Fibroblast of the conjunctiva (primary cell): Measurements from ENCODE around the gene ZNF124.
"Not testable (repeated sequence)": the region's sequence is repeated elsewhere in the genome, so short reads cannot be mapped to it uniquely, and the experiment has no call there.

Source experiments
- DNase-seq: peaks from one replicate; pipeline ENCODE4 v3.0.0-alpha.2; 2010; ENCODE audit warnings: low read depth

The ZNF124 gene

DNA sequence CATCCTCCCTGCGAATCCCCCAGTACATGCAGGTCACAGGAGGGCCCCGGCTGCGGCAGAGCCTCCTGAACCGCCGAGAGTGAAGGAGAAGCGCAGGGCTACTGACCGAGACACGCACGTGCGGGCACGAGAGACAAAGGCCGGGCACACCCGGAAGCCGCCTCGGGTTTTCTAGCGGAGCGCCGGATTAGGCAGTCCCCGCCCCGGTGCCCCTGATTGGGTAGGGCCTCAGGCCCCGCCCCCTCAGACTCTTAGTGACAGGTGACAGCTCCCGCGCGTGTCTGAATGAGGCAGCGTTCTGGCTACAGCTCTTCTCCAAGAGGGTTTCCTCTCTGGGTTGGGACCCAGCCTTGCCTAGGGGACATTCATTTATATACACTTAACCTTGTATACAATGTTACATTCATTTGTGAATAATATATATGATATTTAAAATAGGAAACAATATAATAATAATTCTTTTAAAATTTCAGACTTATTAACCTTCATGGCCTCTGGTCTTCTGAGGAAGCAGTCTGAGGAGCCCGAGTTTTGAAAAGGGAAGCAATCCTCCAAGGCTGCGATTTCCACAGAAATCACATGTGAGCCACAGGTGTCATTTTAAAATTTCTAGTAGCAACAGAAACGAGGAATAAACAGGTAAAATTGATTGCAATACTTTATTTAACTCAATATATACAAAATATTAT is at the start of gene ZNF124:
ZNF124 (minus strand) TSS at position 146 of the 689 bp plus-strand sequence; CDS start at position 3, 143 bp downstream.
- not testable (repeated sequence) for DNase-seq

GRCh38 chr1:247220280-247220679 is 48.5 kb upstream of the ZNF124 start:
- DNase-seq, result not testable (repeated sequence)

GRCh38 chr1:247218121-247218651 is 46.4 kb upstream of the ZNF124 start:
- DNase-seq, result no peak

DNA sequence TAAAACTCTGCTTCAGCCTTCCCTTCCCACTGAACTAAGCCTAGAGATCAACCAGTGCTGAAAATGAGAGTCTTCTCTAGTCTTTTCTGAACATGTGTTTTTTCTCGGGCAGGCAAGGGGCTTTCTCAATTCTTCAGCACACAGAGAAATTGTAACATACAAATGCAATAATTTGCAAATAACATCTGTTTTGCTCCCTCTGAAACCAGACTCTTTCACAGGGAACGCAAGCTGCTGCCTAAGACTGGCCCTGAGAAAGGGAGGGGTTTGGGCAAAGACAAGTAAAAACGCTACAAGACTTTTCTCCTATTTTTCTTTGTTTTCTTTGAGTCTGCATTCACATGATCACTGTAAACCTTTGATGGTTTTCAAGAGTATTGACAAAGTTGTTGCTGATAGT is 44.4 kb upstream of the ZNF124 start:
- no peak for DNase-seq

- DNase-seq, result no peak
These were observed 41.1 kb upstream of the ZNF124 start for GRCh38 chr1:247212627-247213617.

GRCh38 chr1:247212012-247212411 is 40.2 kb upstream of the ZNF124 start:
- DNase-seq, result no peak

DNA sequence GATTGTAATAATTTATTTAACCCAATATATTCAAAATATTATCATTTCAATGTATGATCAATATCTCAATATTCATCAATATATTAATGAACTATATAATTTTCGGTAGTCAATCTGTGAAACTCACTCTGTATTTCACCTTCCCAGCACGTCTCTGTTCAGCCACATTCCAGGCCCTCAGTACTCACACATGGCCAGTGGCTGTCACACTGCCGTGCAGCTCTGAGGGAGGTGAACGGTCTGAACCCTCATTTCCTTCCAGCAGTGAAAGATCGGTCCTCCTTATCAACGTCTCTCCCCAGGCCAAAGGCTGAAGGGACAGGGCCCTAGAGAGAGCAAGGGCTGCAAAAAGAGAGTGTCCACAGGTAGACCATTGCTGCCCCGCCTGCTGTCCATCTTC is 39.5 kb upstream of the ZNF124 start:
- no peak for DNase-seq

GRCh38 chr1:247210376-247211117 is 38.7 kb upstream of the ZNF124 start:
- peak; percentile 75 for DNase-seq

- DNase-seq, result no peak
These were observed 38.2 kb upstream of the ZNF124 start for GRCh38 chr1:247210062-247210375.

DNA sequence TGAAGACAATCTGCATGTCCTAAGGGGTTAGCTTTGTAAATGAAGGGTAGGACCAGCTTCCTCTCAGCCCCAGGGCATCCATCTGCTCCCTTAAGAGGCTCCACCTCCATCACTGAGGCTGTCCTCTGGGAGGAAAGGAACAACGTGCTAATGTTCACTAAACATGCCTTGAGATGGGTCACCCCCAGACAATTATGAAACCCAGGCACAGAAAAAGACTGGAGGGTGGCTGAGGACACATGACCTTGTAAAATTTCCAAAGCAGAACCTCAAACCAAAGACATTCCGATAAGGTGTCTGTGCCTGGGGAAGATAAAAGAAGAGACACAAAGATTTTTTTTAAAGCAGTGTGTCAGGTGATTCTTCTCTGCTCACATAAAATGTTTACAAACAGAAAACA is 37.6 kb upstream of the ZNF124 start:
- no peak for DNase-seq

- no peak for DNase-seq
These were observed 32.4 kb upstream of the ZNF124 start for GRCh38 chr1:247204177-247204647.

- no peak for DNase-seq
These were observed 27.0 kb upstream of the ZNF124 start for GRCh38 chr1:247198781-247199180.

GRCh38 chr1:247193958-247194357 is 22.1 kb upstream of the ZNF124 start:
- DNase-seq, result no peak

DNA sequence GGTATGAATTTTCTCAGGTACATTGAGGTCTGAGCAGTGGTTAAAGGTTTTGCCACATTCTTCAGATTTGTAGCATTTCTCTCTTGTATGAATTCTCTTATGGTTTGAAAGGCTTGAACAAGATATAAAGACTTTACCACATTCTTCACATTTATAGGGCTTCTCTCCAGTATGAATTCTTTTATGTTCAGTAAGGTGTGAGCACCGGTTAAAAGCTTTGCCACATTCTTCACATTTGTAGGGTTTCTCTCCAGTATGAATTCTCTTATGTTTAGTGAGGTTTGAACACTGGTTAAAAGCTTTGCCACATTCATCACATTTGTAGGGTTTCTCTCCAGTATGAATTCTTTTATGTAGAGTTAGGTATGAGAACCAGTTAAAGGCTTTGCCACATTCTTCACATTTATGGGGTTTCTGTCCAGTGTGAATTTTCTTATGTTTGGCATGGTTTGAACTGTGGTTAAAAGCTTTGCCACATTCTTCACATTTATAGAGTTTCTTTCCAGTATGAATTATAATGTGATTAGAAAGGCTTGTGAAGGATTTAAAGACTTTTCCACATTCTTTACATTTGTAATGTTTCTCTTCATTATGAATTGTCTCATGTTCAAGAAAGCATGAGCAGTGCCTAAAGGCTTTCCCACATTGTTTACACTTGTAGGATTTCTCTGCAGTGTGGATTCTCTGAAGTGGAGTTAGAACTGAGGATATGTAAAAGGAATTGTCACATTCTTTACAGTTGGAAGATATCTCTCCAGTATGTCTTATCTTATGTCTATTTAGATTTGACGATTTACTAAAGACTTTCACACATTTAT is 18.4 kb upstream of the ZNF124 start:
- no peak for DNase-seq

- no peak for DNase-seq
These were observed 13.8 kb upstream of the ZNF124 start for GRCh38 chr1:247185667-247186066.

DNA sequence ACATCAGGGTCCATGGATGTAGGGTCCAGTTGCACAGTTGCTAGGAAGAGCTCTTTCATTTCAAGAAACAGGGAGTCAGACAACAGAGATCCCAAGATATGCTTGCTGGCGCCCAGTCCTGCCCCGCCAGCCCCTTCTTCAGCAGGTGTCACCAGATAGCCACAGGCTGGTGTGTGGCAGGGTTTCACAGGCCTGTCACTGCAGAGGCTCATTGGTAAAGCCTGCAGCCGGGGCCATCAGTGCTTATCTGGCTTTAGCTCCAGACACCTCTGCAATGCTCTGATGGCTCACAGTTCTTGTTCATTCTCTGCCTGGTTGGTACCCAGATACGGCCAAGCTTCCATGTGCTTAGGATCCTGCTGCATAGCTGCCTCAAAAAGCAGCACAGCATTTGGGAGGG is 12.4 kb upstream of the ZNF124 start:
- DNase-seq, result no peak

DNA sequence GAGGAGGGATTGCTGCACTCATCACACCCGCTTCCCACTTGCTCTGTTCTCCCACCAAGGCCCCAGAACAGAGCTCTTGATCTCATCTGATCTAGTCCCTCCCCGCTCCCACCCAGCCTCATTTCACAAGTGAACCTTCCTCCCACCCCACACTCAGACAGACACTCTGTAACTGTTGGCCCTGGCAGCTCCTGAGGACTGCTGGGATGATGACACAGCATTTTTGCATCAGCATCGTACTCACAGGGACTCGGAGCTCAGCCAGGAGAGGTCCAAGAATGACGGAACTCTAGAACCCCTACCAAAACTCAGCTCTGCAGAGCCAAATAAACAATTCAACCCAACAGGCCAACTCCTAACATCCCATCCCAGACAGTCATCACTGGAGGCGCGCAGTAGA is 11.2 kb upstream of the ZNF124 start:
- DNase-seq, result no peak

DNA sequence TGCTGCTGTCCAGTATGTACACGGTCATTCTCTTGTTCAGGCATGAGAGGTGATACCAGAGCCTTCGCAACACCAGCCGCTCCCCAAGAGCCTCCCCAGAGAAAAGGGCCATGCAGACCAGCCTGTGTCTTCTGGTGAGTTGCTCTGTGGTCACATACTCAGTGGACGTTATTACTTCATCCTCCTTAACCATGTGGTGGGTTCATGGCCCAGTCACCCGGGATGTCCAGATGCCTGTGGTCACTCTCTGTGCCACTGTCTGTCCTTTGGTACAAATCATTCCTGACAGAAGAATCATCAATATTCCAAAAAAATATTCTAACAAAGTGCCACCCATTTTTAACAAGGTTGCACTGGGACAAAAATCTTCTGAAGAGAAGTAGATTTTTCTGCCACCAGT is 8.8 kb upstream of the ZNF124 start:
- DNase-seq, result no peak

- DNase-seq, result no peak
These were observed 5.9 kb upstream of the ZNF124 start for GRCh38 chr1:247177755-247178154.

GRCh38 chr1:247175458-247175857 is 3.6 kb upstream of the ZNF124 start:
- no peak for DNase-seq

- DNase-seq, result no peak
These were observed 1.6 kb upstream of the ZNF124 start for GRCh38 chr1:247173431-247173830.
